Smooth muscle cell of the coronary artery (primary cell): ENCODE results near the gene RBM3. TPM values are rescaled to one million over a fixed set of nuclear protein-coding genes. Genes with fewer than 3 reads are reported as not detected.

Experiments used
- total RNA-seq: library from RNA; depleted of rRNA; stranded (reverse); fragments of >200 nt; gene quantifications from 2 replicates; pipeline ENCODE4 v1.2.3, GENCODE V29; 2014; ENCODE audit warnings: low replicate concordance

RBM3 gene
- total RNA-seq, result 56.9 and 302 TPM in 2 replicates

DNA sequence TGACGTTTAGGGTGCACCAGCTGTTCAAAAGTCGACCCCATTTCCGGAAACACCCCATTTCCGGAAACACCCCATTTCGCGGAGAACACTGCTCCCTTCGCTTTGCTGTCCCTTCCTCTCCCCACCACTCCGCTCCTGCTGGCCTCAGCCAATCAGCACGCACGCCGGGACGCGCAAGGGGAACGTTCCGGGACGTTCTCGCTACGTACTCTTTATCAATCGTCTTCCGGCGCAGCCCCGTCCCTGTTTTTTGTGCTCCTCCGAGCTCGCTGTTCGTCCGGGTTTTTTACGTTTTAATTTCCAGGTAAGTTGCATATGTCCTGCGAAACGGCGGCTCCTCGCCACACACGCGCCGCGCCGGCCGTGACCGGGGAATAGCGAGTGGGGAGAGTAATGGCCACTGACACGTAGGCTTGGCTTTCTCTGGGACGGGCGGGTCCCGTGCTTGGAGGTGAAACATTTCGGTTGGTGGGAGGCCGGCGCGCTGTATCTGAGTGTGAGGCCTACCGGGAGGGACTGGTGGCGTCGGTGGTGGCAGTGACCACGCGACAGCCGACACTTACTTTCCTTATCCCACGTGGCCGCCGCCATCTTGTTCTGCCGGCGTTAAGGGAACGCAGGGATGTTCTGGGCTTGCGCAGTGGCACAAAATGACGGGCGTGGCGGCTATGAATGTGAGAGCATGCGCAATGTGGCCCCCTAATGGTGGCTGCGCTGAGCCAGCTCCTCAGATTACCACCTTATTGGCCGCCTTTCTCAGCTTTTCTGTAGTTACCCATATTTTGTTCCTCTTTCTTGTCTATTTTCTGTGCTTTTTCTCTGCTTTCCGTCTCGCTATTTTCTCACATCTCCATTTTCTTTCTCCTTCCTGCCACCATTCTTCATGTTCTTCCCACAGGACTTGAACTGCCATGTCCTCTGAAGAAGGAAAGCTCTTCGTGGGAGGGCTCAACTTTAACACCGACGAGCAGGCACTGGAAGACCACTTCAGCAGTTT, at the start of gene RBM3:
RBM3 (plus strand) TSS at position 215 of the 997 bp plus-strand sequence; CDS start at position 912, 697 bp downstream.

DNA sequence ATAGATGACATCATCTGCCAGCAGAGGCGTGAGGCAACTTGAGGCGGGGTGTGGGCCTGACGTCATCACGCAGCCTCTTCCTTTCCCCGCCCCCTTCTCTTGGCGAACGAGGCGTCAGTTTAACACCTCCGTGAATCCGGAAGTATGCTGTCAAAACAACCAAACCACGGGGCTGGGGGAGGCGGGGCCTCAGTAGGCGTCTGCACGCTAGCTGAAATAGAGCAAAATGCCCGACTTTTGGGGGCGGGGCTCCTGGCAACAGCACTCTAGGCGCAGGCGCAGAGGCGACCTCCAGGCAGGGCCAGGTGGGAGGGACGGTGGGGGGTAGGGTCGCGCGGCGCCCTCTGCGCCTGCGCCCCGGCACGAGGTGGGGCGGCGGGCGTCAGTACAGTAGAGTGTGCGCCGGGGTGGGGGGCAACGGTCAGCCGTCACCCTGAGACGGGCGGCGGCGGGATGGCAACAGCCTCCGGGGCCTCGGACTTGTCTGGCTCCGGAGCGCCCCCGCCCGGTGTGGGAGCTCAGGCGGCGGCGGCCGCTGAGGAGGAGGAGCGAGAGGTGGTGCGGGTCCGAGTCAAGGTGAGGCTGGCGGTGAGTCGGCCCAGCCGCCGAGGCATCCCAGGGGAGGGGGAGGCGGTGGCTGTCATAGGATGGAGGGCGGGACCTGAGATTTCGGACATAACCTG, 34.8 kb upstream of the RBM3 start, which contains the start of gene TBC1D25:
TBC1D25 (plus strand) TSS at position 370 of the 683 bp plus-strand sequence; CDS start at position 454, 84 bp downstream.

GRCh38 chrX:48597353-48598264, 23.3 kb downstream of the RBM3 start, which contains the start of gene WDR13:
Gene WDR13 (plus strand): TSS chrX:48597492. CDS start chrX:48597997, 505 bp downstream.

Other genes with a start within 250 kb of the RBM3 start
- not detected in 2 replicates for gene SSX3, start 217.8 kb upstream of the RBM3 start, total RNA-seq
- not detected in 2 replicates for gene SSX4, start 190.9 kb upstream of the RBM3 start, total RNA-seq
- gene SSX4B, start 162.5 kb upstream of the RBM3 start, total RNA-seq, result not detected in 2 replicates
- gene SLC38A5, start 104.2 kb upstream of the RBM3 start, total RNA-seq, result 21.9 and 54.9 TPM in 2 replicates
- gene FTSJ1, start 98.3 kb upstream of the RBM3 start, total RNA-seq, result 27.4 and 56.0 TPM in 2 replicates
- 9.8 and 17.6 TPM in 2 replicates for gene PORCN, start 65.5 kb upstream of the RBM3 start, total RNA-seq
- 45.9 and 78.8 TPM in 2 replicates for gene EBP, start 52.7 kb upstream of the RBM3 start, total RNA-seq
- 5.3 and 6.2 TPM in 2 replicates for gene TBC1D25, start 34.8 kb upstream of the RBM3 start, total RNA-seq
- gene WDR13, start 23.0 kb downstream of the RBM3 start, total RNA-seq, result 170 and 335 TPM in 2 replicates
- gene WAS, start 109.3 kb downstream of the RBM3 start, total RNA-seq, result 0.23 TPM in 1 of 2 replicates, not detected in the other
- 0.59 and 2.5 TPM in 2 replicates for gene SUV39H1, start 122.2 kb downstream of the RBM3 start, total RNA-seq
- not detected in 2 replicates for gene GLOD5, start 187.3 kb downstream of the RBM3 start, total RNA-seq
- not detected in 2 replicates for gene GATA1, start 212.1 kb downstream of the RBM3 start, total RNA-seq
- 21.8 and 25.6 TPM in 2 replicates for gene HDAC6, start 227.6 kb downstream of the RBM3 start, total RNA-seq